HG03280 (cell line): Measurements from ENCODE around the gene PTGES3.
"Not testable (repeated sequence)": the region's sequence is repeated elsewhere in the genome, so short reads cannot be mapped to it uniquely, and the experiment has no call there.

Experiments used
- ATAC-seq: cut with Tn5 transposase; IDR thresholded peaks from one replicate; pipeline ENCODE4 v1.9.1; 2021; ENCODE audit warnings: mild to moderate bottlenecking, moderate library complexity; ENCODE audit not compliant: unreplicated experiment

Gene PTGES3

GRCh38 chr12:56688129-56688845 lies at the start of gene PTGES3:
Gene PTGES3, minus strand, starts transcription at chr12:56688284. Its CDS starts 285 bp downstream, at chr12:56687999.
- ATAC-seq: peak; percentile 59

- ATAC-seq: no peak
Measured at GRCh38 chr12:56728139-56728861, 40.2 kb upstream of the PTGES3 start.

- not testable (repeated sequence) for ATAC-seq
Measured at GRCh38 chr12:56726196-56726675, 38.2 kb upstream of the PTGES3 start.

- ATAC-seq: no peak
Measured at GRCh38 chr12:56725723-56726102, 37.6 kb upstream of the PTGES3 start.

GRCh38 chr12:56724972-56725722 lies 37.1 kb upstream of the PTGES3 start, which contains the start of gene NACA:
Gene NACA, minus strand, starts transcription at chr12:56725299. Its CDS starts 778 bp downstream, at chr12:56724521.
- peak; percentile 96 for ATAC-seq

GRCh38 chr12:56724701-56724971 lies 36.6 kb upstream of the PTGES3 start:
- no peak for ATAC-seq

GRCh38 chr12:56723889-56724700 lies 36.0 kb upstream of the PTGES3 start:
- ATAC-seq: no peak

- ATAC-seq: no peak
Measured at GRCh38 chr12:56723352-56723751, 35.3 kb upstream of the PTGES3 start.

GRCh38 chr12:56722832-56723231 lies 34.7 kb upstream of the PTGES3 start:
- no peak for ATAC-seq

- ATAC-seq: no peak
Measured at GRCh38 chr12:56721721-56722120, 33.6 kb upstream of the PTGES3 start.

- ATAC-seq: no peak
Measured at GRCh38 chr12:56721216-56721615, 33.1 kb upstream of the PTGES3 start.

GRCh38 chr12:56720731-56721151 lies 32.7 kb upstream of the PTGES3 start:
- no peak for ATAC-seq

GRCh38 chr12:56719056-56719455 lies 31.0 kb upstream of the PTGES3 start:
- ATAC-seq: no peak

- ATAC-seq: no peak
Measured at GRCh38 chr12:56718636-56719035, 30.6 kb upstream of the PTGES3 start.

GRCh38 chr12:56718149-56718548 lies 30.1 kb upstream of the PTGES3 start:
- no peak for ATAC-seq

- ATAC-seq: no peak
Measured at GRCh38 chr12:56716933-56717880, 29.1 kb upstream of the PTGES3 start.

- no peak for ATAC-seq
Measured at GRCh38 chr12:56716458-56716857, 28.4 kb upstream of the PTGES3 start.

GRCh38 chr12:56715798-56716197 lies 27.7 kb upstream of the PTGES3 start:
- no peak for ATAC-seq

GRCh38 chr12:56714431-56714929 lies 26.4 kb upstream of the PTGES3 start:
- ATAC-seq: no peak
